ENCODE results near the gene RTN4RL1.

GRCh38 chr17:2022647-2023240 lies 2.4 kb downstream of the RTN4RL1 start:
- TF ChIP-seq, protein P1, sequence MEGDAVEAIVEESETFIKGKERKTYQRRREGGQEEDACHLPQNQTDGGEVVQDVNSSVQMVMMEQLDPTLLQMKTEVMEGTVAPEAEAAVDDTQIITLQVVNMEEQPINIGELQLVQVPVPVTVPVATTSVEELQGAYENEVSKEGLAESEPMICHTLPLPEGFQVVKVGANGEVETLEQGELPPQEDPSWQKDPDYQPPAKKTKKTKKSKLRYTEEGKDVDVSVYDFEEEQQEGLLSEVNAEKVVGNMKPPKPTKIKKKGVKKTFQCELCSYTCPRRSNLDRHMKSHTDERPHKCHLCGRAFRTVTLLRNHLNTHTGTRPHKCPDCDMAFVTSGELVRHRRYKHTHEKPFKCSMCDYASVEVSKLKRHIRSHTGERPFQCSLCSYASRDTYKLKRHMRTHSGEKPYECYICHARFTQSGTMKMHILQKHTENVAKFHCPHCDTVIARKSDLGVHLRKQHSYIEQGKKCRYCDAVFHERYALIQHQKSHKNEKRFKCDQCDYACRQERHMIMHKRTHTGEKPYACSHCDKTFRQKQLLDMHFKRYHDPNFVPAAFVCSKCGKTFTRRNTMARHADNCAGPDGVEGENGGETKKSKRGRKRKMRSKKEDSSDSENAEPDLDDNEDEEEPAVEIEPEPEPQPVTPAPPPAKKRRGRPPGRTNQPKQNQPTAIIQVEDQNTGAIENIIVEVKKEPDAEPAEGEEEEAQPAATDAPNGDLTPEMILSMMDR (IDR thresholded peaks at IDR 0.05), result no peak
- TF ChIP-seq POLR2AphosphoS5 (IDR thresholded peaks at IDR 0.05), result no peak
